ENCODE data around the gene ESRRA.

Gene ESRRA

DNA sequence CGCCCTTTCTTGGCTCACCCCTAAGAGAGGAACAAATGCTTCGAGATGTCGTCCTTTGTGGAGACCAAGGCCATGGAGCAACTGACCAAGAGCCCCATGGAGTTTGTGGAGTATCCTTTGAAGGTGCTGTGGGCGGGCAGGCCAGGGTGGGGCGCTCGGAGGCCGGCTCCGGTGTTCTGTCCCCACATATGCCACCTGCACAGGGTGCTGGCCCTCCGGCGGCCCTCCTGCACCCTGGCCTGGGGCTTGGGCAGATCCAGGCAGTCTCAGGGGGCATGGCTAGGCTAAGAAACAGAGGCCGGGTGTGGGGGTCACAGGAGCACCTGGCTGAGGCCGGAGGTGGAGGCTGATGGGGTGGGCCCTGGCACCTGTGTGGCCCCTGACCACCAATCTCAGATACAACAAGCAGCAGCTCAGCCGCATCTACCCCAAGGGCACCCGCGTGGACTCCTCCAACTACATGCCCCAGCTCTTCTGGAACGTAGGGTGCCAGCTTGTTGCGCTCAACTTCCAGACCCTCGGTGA lies 43.7 kb upstream of the ESRRA start:
- in situ Hi-C loops (cut with MboI; ENCODE audit: low sequenced_read_pairs, unreplicated experiment): no loop called here
- no peak for DNase-seq (ENCODE audit: low spot score)
- TF ChIP-seq, protein P1, sequence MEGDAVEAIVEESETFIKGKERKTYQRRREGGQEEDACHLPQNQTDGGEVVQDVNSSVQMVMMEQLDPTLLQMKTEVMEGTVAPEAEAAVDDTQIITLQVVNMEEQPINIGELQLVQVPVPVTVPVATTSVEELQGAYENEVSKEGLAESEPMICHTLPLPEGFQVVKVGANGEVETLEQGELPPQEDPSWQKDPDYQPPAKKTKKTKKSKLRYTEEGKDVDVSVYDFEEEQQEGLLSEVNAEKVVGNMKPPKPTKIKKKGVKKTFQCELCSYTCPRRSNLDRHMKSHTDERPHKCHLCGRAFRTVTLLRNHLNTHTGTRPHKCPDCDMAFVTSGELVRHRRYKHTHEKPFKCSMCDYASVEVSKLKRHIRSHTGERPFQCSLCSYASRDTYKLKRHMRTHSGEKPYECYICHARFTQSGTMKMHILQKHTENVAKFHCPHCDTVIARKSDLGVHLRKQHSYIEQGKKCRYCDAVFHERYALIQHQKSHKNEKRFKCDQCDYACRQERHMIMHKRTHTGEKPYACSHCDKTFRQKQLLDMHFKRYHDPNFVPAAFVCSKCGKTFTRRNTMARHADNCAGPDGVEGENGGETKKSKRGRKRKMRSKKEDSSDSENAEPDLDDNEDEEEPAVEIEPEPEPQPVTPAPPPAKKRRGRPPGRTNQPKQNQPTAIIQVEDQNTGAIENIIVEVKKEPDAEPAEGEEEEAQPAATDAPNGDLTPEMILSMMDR (IDR thresholded peaks at IDR 0.05; ENCODE audit: borderline replicate concordance, control extremely low read depth, extremely low read depth, insufficient read depth, missing control alignments): no peak

DNA sequence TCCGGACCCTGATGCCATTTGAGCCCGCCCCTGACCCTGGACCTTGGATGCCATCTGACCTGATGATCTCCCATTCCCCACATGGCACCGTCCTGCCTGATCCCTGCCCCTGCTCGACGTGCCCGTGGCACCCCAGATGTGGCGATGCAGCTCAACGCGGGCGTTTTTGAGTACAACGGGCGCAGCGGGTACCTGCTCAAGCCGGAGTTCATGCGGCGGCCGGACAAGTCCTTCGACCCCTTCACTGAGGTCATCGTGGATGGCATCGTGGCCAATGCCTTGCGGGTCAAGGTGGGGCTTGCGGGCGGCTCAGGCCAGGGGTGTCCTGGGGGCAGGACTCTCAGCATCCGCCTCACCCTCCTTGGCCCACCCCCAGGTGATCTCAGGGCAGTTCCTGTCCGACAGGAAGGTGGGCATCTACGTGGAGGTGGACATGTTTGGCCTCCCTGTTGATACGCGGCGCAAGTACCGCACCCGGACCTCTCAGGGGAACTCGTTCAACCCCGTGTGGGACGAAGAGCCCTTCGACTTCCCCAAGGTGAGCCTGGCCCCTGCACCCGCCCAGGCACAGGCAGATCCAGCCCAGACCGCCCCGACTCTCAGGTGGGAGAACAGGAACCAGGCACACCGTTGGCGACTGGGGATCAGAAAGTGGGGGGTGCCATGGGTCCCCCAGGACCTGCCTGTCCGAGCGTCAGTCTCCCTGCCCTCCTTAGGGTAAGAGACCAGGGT lies 42.9 kb upstream of the ESRRA start:
- no peak for DNase-seq (ENCODE audit: low spot score)
- TF ChIP-seq, protein P1 (IDR thresholded peaks at IDR 0.05; ENCODE audit: borderline replicate concordance, control extremely low read depth, extremely low read depth, insufficient read depth, missing control alignments): no peak
- in situ Hi-C loops (cut with MboI; ENCODE audit: low sequenced_read_pairs, unreplicated experiment): no loop called here

DNA sequence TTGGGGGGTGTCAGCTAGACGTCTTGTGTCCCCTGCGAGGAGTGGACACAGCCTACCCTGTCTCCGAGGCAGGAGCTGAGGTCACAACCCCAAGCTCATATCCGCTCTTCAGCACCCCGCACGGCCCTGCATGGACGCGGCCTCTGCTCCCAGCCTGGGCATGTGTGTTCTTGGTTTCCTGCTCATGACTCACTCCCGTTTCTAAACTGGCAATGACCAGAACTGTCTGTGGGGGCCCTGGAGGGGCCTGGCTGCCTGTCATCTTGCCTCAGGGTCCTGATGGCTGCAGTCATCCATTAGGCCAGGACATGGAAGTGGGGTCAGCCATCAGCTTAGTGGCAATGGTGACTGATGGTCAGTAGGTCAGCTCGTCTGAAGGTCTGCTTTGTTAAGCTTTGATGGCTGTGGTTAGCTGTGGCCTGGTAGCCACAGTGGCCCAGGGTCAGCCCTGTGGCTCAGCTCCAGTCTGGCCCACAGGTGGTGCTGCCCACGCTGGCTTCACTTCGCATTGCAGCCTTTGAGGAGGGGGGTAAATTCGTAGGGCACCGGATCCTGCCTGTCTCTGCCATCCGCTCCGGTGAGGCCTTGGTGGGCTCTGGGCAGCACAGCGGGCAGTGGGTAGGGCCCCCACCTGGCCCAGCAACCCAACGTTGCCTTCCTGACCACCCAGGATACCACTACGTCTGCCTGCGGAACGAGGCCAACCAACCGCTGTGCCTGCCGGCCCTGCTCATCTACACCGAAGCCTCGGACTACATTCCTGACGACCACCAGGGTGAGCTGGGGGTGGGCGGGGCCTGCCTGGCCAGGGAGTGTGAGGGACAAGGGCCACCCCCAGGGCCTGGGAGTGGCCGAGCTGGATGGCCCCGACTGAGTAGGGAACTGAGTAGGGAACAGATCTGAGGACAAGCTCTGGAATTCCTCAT lies 42.0 kb upstream of the ESRRA start:
- TF ChIP-seq, protein P1 (IDR thresholded peaks at IDR 0.05; ENCODE audit: borderline replicate concordance, control extremely low read depth, extremely low read depth, insufficient read depth, missing control alignments): no peak
- in situ Hi-C loops (cut with MboI; ENCODE audit: low sequenced_read_pairs, unreplicated experiment): no loop called here
- no peak for DNase-seq (ENCODE audit: low spot score)

DNA sequence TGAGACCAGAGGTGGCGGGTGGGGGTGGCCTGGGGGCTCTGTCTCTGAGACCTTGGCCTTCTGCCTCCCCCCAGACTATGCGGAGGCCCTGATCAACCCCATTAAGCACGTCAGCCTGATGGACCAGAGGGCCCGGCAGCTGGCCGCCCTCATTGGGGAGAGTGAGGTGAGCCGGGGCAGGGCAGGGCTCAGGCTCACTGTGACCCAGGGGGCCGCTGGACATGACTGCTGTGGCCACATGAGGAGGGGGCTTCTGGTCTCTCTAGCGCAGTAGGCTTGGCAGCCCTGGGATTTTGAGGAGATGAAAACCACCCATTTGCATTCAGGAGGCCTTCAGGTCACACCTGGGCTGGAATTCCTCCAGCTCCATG lies 41.4 kb upstream of the ESRRA start:
- TF ChIP-seq, protein P1 (IDR thresholded peaks at IDR 0.05; ENCODE audit: borderline replicate concordance, control extremely low read depth, extremely low read depth, insufficient read depth, missing control alignments): no peak
- no peak for DNase-seq (ENCODE audit: low spot score)
- in situ Hi-C loops (cut with MboI; ENCODE audit: low sequenced_read_pairs, unreplicated experiment): no loop called here

DNA sequence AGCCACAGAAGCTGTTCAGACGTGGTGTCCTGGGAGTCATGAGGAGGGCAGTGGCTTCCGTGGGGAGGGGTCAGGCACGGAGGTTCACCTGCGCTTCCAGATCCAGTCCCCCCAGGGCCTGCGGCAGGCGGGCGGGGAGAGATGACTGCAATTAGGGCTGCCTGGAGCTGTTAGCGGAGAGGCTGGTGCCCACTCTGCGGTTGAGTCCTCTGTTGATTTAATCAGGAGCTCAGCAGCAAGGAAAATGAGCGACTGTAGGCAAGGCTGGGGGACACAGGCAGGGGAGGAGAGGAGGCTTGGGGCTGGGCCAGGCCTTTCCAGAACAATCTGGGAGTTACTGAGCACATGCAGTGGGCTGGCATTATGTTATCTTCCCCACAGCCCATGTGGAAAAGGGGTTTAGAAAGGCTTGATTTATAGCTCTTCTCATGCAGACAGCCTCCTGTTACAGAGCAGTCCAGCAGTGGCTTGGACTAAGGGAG lies 40.9 kb upstream of the ESRRA start:
- DNase-seq (ENCODE audit: low spot score): no peak
- in situ Hi-C loops (cut with MboI; ENCODE audit: low sequenced_read_pairs, unreplicated experiment): no loop called here
- TF ChIP-seq, protein P1 (IDR thresholded peaks at IDR 0.05; ENCODE audit: borderline replicate concordance, control extremely low read depth, extremely low read depth, insufficient read depth, missing control alignments): no peak
